HAP-1 (cell line): ENCODE measurements around the gene TBC1D5.

Source experiments
- DNase-seq, 2 experiments: peaks; one replicate each; pipeline ENCODE4 v3.0.0-alpha.2; 2016 to 2020; ENCODE audit warnings: low spot score in 2 of 2
- H3K27me3 ChIP-seq: fragments of 250-450 bp; sonication (Bioruptor Pico); 2 replicates; pipeline ENCODE4 v1.5.1; 2020; ENCODE audit warnings: low read depth, mild to moderate bottlenecking, moderate library complexity
- H3K36me3 ChIP-seq: fragments of 250-450 bp; sonication (Bioruptor Pico); replicated peaks from 2 replicates; pipeline ENCODE4 v1.5.1; 2020; ENCODE audit warnings: mild to moderate bottlenecking
- H3K4me1 ChIP-seq: fragments of 250-450 bp; sonication (Bioruptor Pico); 2 replicates; pipeline ENCODE4 v1.5.1; 2020; ENCODE audit warnings: mild to moderate bottlenecking
- H3K4me3 ChIP-seq: fragments of 250-450 bp; sonication (Bioruptor Pico); 2 replicates; pipeline ENCODE4 v1.5.1; 2020; ENCODE audit warnings: mild to moderate bottlenecking, moderate library complexity
- H3K9me3 ChIP-seq: fragments of 250-450 bp; sonication (Bioruptor Pico); 2 replicates; pipeline ENCODE4 v1.5.1; 2020; ENCODE audit warnings: mild to moderate bottlenecking, moderate library complexity
- in situ Hi-C: fragments of 300-500 bp; cut with MboI; formaldehyde crosslinking; loops from 3 replicates; pipeline ENCODE4 v1.14.3; 2020; ENCODE audit warnings: low sequenced_read_pairs, inconsistent platforms, mixed read lengths

TBC1D5 gene

DNA sequence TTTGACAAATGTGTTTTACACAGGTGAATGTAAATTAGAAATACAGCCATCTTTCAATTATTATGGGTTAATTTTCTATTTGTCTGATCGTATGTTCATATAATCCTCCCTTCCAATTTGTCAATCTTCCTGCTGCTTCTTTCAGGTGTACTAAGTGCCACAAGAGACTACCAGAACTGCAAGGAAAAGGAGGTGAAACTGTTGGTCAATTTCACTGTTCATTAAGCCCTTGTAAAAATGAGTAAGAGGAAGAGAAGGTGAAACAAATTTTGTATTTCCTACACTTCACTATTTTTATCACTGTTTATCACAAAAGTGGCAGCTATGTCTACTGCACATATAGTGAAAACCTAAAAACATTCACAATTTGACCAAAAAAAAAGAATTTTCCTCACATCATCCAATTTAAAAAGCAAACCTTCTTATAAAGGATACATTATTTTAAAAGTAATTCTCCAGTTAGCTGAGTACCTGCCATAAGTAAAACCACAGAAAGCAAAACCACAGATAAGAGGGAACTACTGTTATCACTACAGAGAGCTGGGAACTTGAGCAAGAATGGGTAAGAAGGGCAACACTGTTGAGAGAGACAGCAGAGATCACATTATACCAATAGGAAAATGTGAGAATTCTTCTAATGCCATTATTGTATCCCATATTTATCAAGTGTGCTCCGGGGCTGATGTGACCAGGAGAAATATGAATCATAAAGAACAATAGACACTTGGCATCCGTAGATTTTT lies 163.0 kb downstream of the TBC1D5 start:
- DNase-seq: no peak
- Histone ChIP-seq H3K9me3 (no peaks in the 10 kb centered on the region), H3K4me1 (peaks cover 4% of the 10 kb centered on the region; the same call in 1 of the 2 replicates), H3K4me3 (no peak overlapping the region), H3K36me3 (no peaks in the 10 kb centered on the region), H3K27me3 (no peaks in the 10 kb centered on the region)
- in situ Hi-C loops: no loop called here

DNA sequence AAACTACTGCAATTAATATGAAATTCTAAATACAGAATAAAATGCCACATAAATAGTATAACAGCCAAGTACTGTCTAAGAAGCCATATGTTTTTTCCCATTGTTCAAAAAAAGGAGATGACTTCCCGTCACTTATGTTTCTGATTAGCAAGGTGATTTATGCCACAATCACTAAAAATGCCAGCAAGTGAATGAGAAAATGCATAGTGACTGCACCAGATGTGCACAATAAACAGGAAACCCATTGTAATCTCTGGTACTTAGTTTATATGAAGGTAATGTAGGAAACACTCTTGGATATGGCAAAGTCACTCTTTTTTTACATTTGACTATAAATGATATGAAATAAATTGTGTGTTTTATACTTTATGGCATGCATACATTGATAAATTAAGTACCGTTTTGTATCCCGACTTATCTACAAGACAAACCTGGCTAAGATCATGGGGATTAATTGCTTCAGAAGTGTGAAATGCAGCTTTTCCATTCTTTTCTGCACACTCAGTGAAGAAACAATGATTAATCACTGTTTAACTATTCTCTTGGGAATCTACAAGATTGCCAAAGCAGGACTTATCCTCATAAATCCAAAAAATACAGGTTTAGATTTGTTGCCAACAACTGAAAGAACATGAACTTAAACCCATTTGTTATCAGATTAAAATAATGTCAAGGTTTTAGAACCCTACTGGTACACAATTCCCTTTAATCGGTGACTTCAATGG lies 164.5 kb downstream of the TBC1D5 start:
- H3K36me3 ChIP-seq: no peaks in the 10 kb centered on the region
- in situ Hi-C loops: no loop called here

DNA sequence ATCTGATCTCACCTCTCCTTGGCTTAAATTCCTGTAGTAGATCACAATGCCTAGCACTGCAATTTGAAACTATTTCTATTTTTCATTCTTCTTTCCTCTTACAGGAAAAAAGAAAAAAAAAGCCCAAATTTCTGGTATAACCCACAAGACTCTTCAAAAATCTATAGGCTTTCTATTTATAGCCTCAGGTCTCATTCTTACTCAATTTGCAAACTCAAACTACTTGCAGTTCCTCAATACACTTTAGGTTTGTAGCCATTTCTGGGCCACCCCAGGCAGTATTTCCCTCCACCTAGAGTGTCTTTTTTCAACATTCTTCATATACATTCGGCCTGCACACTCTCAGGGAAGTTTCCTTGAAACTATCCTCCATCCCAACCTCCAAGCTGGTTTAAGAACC lies 169.0 kb downstream of the TBC1D5 start:
- Histone ChIP-seq H3K27me3 (no peaks in the 10 kb centered on the region), H3K9me3 (no peaks in the 10 kb centered on the region), H3K36me3 (no peaks in the 10 kb centered on the region), H3K4me3 (no peak overlapping the region), H3K4me1 (peaks cover 4% of the 10 kb centered on the region; the same call in 1 of the 2 replicates)
- DNase-seq: no peak
- in situ Hi-C loops: no loop called here

More for the DNA sequence above, 164.5 kb downstream of the TBC1D5 start:
- Histone ChIP-seq H3K4me1 (peaks cover 4% of the 10 kb centered on the region; the same call in 1 of the 2 replicates), H3K27me3 (no peaks in the 10 kb centered on the region), H3K4me3 (no peak overlapping the region), H3K9me3 (no peaks in the 10 kb centered on the region)
- DNase-seq: peak in 1 of 2 experiments; percentile 40

DNA sequence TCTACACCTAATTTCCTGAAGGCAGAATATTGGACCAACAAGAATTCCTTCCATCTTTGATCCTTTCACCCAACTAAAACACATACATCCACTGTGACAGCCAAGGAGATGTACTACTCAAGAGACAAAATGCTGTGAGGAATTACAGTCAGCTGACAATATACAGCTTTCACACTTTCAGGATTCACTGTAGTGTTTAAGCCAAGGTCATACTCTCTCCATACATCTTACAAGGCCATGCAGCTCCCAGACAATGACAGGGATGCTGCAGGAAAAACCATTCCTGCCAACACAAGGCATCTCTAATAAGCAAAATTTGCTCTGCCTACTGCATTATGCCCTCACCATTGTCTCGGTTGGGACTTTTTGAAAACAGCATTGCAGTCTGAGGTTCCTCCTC lies 170.7 kb downstream of the TBC1D5 start:
- Histone ChIP-seq H3K4me3 (no peak overlapping the region), H3K4me1 (no peaks in the 10 kb centered on the region), H3K27me3 (no peaks in the 10 kb centered on the region), H3K36me3 (no peaks in the 10 kb centered on the region), H3K9me3 (no peaks in the 10 kb centered on the region)
- no peak for DNase-seq
- in situ Hi-C loops: no loop called here

DNA sequence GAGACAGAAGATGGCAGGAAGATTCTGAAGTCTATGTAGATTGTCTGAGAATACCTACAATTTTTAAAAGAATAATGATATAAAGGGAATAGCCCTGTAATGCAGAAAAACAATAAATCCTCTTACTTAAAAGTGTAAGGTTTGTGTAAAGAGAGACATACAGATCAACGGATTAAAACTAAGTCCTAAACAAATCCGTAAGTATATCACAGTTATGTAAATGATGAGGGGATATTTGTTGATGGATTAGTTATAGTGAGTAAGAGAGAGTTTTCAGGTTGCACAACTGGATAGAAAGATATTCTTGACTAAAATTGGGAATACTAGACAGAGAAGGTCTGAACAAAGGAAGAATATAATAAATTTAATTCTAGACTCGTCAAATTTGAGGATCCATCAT lies 179.6 kb downstream of the TBC1D5 start:
- no peaks in the 10 kb centered on the region for H3K9me3 ChIP-seq
- no peaks in the 10 kb centered on the region for H3K36me3 ChIP-seq
- H3K4me3 ChIP-seq: no peak overlapping the region
- in situ Hi-C loops: no loop called here
- H3K4me1 ChIP-seq: peaks cover 8% of the 10 kb centered on the region; the same call in 1 of the 2 replicates
- H3K27me3 ChIP-seq: no peaks in the 10 kb centered on the region
- peak in 1 of 2 experiments; percentile 31 for DNase-seq

DNA sequence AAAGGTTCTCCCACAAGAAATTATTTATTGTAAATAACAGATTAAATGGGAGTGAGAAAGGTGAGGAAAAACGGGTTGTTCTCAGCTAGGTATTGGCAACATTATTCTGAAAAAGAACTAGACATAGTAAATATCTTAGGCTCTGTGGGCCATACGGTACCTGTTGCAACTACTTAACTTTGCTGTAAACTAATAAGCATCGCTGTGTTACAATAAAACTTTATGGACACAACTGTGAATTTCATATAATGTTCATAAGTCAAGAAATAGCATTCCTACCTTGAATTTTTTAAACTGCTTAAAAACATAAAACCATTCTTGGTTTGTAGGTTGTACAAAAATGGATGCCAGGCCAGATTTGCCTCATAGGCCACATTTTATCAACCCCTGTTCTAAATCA lies 183.9 kb downstream of the TBC1D5 start:
- Histone ChIP-seq H3K4me3 (no peak overlapping the region), H3K9me3 (no peaks in the 10 kb centered on the region), H3K27me3 (no peaks in the 10 kb centered on the region), H3K36me3 (no peaks in the 10 kb centered on the region), H3K4me1 (peaks cover 14% of the 10 kb centered on the region)
- in situ Hi-C loops: no loop called here
- no peak for DNase-seq

DNA sequence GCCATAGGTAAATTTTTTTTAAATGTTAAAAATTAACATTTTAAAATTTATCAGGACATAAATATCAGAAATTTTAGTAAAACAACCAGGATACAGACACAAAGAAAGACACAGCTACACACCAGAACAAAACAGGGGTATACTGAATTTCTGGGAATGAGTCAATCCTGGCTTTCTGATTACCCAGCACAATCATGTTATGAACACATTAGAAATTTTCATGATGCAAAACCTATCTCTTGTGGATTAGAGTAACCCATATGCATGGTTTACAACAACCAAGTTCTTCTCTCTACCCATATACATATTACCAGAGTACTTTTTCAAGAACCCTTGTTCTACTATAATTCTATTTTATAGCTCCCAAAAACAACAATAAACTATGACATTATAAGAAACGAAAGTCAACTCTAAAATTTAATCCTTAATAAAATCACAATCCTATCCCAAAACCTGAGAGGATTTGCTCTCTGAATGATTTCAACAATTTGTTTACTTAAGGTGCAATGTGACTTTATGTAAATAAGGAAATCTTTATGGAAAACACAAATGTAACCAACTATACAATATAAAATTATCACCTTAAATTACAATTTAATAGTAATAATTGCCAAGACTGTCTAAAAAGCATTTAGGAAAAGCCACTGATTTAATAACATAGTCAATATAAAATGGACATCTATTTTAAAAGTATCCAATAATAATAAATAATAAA lies 184.5 kb downstream of the TBC1D5 start:
- no peak for DNase-seq
- H3K4me1 ChIP-seq: peaks cover 16% of the 10 kb centered on the region
- H3K36me3 ChIP-seq: no peaks in the 10 kb centered on the region
- no peaks in the 10 kb centered on the region for H3K27me3 ChIP-seq
- no peaks in the 10 kb centered on the region for H3K9me3 ChIP-seq
- no peak overlapping the region for H3K4me3 ChIP-seq
- in situ Hi-C loops: no loop called here

DNA sequence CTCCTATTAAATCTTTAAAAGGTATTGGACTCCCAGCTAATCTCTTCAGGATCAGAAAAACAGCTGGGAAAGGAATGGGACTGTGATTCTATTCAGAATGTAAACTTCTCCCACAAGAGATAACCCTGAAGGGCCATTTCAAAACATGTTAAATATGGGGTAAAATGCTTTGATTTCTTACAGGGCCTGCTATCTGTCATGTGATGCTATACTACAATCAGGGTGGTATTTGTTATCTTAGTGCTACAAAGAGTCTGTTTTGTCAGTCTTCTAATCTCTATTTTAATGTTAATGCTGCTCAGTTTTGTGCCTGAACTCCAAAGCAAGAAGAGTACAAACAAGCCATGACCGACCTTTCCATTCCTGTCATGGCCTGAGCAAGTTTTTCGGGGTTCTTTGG lies 186.9 kb downstream of the TBC1D5 start:
- peak in 1 of 2 experiments; percentile 62 for DNase-seq
- no peak overlapping the region for H3K4me3 ChIP-seq
- H3K27me3 ChIP-seq: no peaks in the 10 kb centered on the region
- in situ Hi-C loops: no loop called here
- H3K4me1 ChIP-seq: peaks cover 18% of the 10 kb centered on the region
- H3K36me3 ChIP-seq: no peaks in the 10 kb centered on the region
- H3K9me3 ChIP-seq: no peaks in the 10 kb centered on the region

DNA sequence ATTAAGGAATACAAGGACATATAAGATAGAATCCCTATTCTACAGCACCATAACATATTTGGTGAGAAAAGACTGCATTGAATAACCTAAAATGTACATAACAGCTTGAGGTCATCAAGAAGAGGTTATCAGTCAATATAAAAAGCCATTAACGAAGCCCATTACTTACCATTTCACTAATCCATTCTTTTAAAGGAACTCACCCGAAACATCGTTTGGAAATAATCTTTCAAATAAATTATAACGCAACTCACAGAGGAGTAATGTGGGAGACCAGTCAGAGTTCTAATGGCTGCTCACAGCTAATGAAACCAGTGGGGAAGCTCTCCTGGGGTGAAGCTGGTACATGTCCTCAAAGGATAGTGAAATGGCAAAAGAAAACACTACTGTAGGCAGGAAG lies 188.4 kb downstream of the TBC1D5 start:
- Histone ChIP-seq H3K27me3 (no peaks in the 10 kb centered on the region), H3K9me3 (no peaks in the 10 kb centered on the region), H3K4me1 (peaks cover 18% of the 10 kb centered on the region), H3K36me3 (no peaks in the 10 kb centered on the region), H3K4me3 (no peak overlapping the region)
- no peak for DNase-seq
- in situ Hi-C loops: no loop called here

DNA sequence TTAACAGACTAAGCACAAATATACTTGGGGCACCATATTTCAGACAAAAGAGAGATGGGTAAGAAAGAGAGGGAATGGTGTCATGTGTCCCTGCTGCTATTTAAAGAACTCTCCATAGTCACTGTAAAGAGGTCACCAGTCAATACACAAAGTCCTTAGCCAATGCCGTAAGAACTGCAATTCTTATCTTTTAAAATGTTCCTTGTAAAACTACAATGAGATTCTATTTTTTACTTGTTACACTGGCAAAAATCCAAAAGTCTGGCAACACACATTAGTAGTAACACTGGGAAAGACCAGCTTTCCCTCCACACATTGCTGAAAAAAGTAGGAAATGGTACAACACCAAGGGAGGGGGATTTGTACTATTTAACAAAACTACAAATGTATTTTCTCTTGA lies 189.4 kb downstream of the TBC1D5 start:
- no peak for DNase-seq
- Histone ChIP-seq H3K4me3 (no peak overlapping the region), H3K4me1 (peaks cover 18% of the 10 kb centered on the region), H3K9me3 (no peaks in the 10 kb centered on the region), H3K36me3 (no peaks in the 10 kb centered on the region), H3K27me3 (no peaks in the 10 kb centered on the region)
- in situ Hi-C loops: no loop called here

DNA sequence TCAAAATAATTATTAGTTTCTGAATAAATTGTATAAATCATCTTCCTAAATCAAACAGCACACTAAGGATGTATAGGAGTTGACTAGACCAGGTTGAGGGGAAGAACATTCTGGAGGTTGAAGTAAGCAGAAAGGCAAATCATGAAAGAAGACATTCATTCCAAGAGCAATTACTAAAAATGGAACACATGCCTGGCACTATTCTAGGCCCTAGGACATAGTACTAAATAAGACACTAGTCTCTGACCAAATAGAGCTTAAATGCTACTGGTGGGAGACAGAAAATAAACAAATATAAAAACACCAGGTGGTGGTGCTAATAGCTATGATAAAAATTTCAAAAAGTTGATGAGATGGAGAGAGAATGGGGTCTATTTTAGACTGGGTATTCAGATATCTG lies 190.1 kb downstream of the TBC1D5 start:
- no peak overlapping the region for H3K4me3 ChIP-seq
- no peaks in the 10 kb centered on the region for H3K9me3 ChIP-seq
- in situ Hi-C loops: no loop called here
- H3K27me3 ChIP-seq: no peaks in the 10 kb centered on the region
- H3K4me1 ChIP-seq: peaks cover 18% of the 10 kb centered on the region
- no peaks in the 10 kb centered on the region for H3K36me3 ChIP-seq
- DNase-seq: no peak

DNA sequence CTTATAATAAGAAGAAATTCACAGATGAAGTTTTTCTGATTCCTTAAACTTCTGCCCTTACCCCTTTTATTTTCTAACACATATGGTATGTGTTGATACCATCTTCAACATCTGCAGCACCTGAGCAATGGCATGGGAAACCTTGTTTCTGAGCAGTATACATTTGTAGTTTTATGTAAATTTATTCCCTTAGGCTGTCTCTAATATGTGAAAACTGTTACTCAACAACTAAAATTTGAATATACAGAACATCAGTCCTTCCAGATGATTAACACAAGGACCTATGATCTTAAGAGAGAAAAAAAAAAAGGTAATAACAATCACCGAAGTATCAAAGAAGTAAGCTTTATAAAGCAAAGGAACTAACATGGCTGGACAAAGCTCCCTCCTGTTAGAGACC lies 190.5 kb downstream of the TBC1D5 start:
- Histone ChIP-seq H3K4me3 (no peak overlapping the region), H3K36me3 (no peaks in the 10 kb centered on the region), H3K9me3 (no peaks in the 10 kb centered on the region), H3K27me3 (no peaks in the 10 kb centered on the region), H3K4me1 (peaks cover 18% of the 10 kb centered on the region)
- DNase-seq: no peak
- in situ Hi-C loops: no loop called here

DNA sequence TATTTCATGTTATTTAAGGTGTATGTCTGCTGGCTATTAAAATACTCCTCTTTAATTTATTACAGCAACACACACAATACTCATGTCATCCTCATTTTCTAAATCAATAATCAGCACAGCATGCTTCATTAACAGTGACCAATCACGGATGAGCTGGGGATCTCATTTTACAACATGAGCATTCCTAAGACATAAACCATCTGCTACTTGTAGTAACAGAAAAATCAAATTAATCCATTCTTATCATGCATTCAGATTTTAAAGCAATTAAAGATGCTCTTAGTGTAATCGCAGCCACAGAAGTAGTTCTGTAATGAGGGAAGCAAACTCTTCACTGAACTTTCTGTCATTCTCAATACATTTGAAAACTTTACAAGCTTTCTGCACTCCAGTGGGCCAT lies 191.1 kb downstream of the TBC1D5 start:
- Histone ChIP-seq H3K4me1 (peaks cover 18% of the 10 kb centered on the region), H3K4me3 (no peak overlapping the region), H3K36me3 (no peaks in the 10 kb centered on the region), H3K27me3 (no peaks in the 10 kb centered on the region), H3K9me3 (no peaks in the 10 kb centered on the region)
- DNase-seq: no peak
- in situ Hi-C loops: no loop called here

DNA sequence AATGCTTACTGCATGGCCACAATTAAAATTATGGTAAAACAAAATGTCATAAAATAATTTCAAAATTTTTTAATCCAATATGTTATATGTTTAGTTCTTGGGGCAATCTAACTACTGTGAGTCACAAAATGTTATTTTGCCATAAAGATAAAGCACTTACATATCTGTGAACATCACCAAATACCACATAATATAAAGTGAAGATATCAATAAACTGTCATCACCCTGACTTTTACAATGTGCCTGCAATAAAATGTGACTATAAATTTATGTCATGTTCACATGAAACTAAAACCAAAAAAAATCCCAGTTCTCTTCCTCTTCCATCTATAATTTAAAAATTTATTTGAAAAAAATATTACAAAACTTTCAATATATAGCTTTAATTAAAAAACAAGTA lies 191.8 kb downstream of the TBC1D5 start:
- H3K4me1 ChIP-seq: peaks cover 18% of the 10 kb centered on the region
- no peaks in the 10 kb centered on the region for H3K27me3 ChIP-seq
- no peak for DNase-seq
- H3K4me3 ChIP-seq: no peak overlapping the region
- in situ Hi-C loops: no loop called here
- no peaks in the 10 kb centered on the region for H3K9me3 ChIP-seq
- H3K36me3 ChIP-seq: no peaks in the 10 kb centered on the region
